Activated T-helper 17 cell treated with anti-CD3 and anti-CD28 coated beads, Interleukin-2, amount 50 U/mL, for 72 hours (primary cell): Measurements from ENCODE around the gene BRF1. TPM values are rescaled to one million over a fixed set of nuclear protein-coding genes. Genes with fewer than 3 reads are reported as not detected.
A peak's percentile ranks its signal among the peaks of the same experiment; 100 is the strongest.
"Not testable (repeated sequence)": the region's sequence is repeated elsewhere in the genome, so short reads cannot be mapped to it uniquely, and the experiment has no call there.

ENCODE experiments used
- ATAC-seq: fragments of 150-1000 bp; cut with Tn5 transposase; replicated peaks from 2 replicates; pipeline ENCODE4 v1.10.0; 2021; ENCODE audit warnings: mild to moderate bottlenecking, moderate library complexity
- H3K27ac Mint-ChIP-seq: one replicate; pipeline ENCODE4 v1.8.0; 2022; ENCODE audit warnings: mixed read lengths
- H3K27me3 Mint-ChIP-seq: one replicate; pipeline ENCODE4 v1.8.0; 2022; ENCODE audit warnings: mixed read lengths
- H3K36me3 Mint-ChIP-seq: one replicate; pipeline ENCODE4 v1.8.0; 2022; ENCODE audit warnings: low read depth, mild to moderate bottlenecking, mixed read lengths
- H3K4me1 Mint-ChIP-seq: one replicate; pipeline ENCODE4 v1.8.0; 2022; ENCODE audit warnings: mixed read lengths
- H3K4me3 Mint-ChIP-seq: one replicate; pipeline ENCODE4 v1.8.0; 2022; ENCODE audit warnings: mild to moderate bottlenecking, mixed read lengths
- H3K9me3 Mint-ChIP-seq: one replicate; pipeline ENCODE4 v1.8.0; 2022; ENCODE audit warnings: mixed read lengths
- total RNA-seq, 2 donors: library from RNA; stranded (reverse); gene quantifications; one replicate each; pipeline ENCODE4 v1.2.3, GENCODE V29; 2022

The BRF1 gene
- total RNA-seq, 2 donors from 2014 or later, result 28.6 to 35.1 TPM

- Mint-ChIP-seq H3K27ac (no peak overlapping the region), H3K4me3 (no peak overlapping the region), H3K27me3 (no peaks in the 10 kb centered on the region), H3K4me1 (peaks cover 17% of the 10 kb centered on the region), H3K36me3 (peaks cover 5% of the 10 kb centered on the region), H3K9me3 (no peaks in the 10 kb centered on the region)
- ATAC-seq, result no peak
Observed at GRCh38 chr14:105279642-105280361, 21.0 kb downstream of the BRF1 start.

- H3K27me3 Mint-ChIP-seq, H3K4me3 Mint-ChIP-seq, H3K9me3 Mint-ChIP-seq, ATAC-seq, H3K36me3 Mint-ChIP-seq, H3K4me1 Mint-ChIP-seq, H3K27ac Mint-ChIP-seq: not testable (repeated sequence)
Observed at GRCh38 chr14:105277448-105277847, 23.4 kb downstream of the BRF1 start.

- ATAC-seq, result no peak
- Mint-ChIP-seq H3K4me3 (no peak overlapping the region), H3K27ac (peak overlapping the region; percentile 68), H3K36me3 (no peaks in the 10 kb centered on the region), H3K4me1 (peaks cover 5% of the 10 kb centered on the region), H3K27me3 (no peaks in the 10 kb centered on the region), H3K9me3 (no peaks in the 10 kb centered on the region)
Observed at GRCh38 chr14:105275267-105275946, 25.4 kb downstream of the BRF1 start.

GRCh38 chr14:105274637-105275036, 26.2 kb downstream of the BRF1 start:
- no peaks in the 10 kb centered on the region for H3K9me3 Mint-ChIP-seq
- H3K4me1 Mint-ChIP-seq, result peaks cover 5% of the 10 kb centered on the region
- H3K27ac Mint-ChIP-seq, result no peak overlapping the region
- no peak for ATAC-seq
- no peak overlapping the region for H3K4me3 Mint-ChIP-seq
- no peaks in the 10 kb centered on the region for H3K36me3 Mint-ChIP-seq
- no peaks in the 10 kb centered on the region for H3K27me3 Mint-ChIP-seq

GRCh38 chr14:105273062-105273461, 27.7 kb downstream of the BRF1 start:
- no peaks in the 10 kb centered on the region for H3K9me3 Mint-ChIP-seq
- H3K4me1 Mint-ChIP-seq, result peaks cover 5% of the 10 kb centered on the region
- no peak for ATAC-seq
- H3K27ac Mint-ChIP-seq, result no peak overlapping the region
- no peaks in the 10 kb centered on the region for H3K36me3 Mint-ChIP-seq
- H3K27me3 Mint-ChIP-seq, result no peaks in the 10 kb centered on the region
- no peak overlapping the region for H3K4me3 Mint-ChIP-seq

GRCh38 chr14:105272623-105273022, 28.2 kb downstream of the BRF1 start:
- Mint-ChIP-seq H3K27me3 (no peaks in the 10 kb centered on the region), H3K36me3 (no peaks in the 10 kb centered on the region), H3K4me1 (peaks cover 5% of the 10 kb centered on the region), H3K4me3 (no peak overlapping the region), H3K27ac (no peak overlapping the region), H3K9me3 (no peaks in the 10 kb centered on the region)
- no peak for ATAC-seq

GRCh38 chr14:105271224-105271890, 29.4 kb downstream of the BRF1 start:
- Mint-ChIP-seq H3K4me1 (peaks cover 5% of the 10 kb centered on the region), H3K27ac (no peak overlapping the region), H3K9me3 (no peaks in the 10 kb centered on the region), H3K27me3 (no peaks in the 10 kb centered on the region), H3K36me3 (no peaks in the 10 kb centered on the region), H3K4me3 (no peak overlapping the region)
- ATAC-seq, result no peak

GRCh38 chr14:105269405-105269804, 31.4 kb downstream of the BRF1 start:
- no peak overlapping the region for H3K27ac Mint-ChIP-seq
- H3K4me3 Mint-ChIP-seq, result no peak overlapping the region
- no peaks in the 10 kb centered on the region for H3K9me3 Mint-ChIP-seq
- no peak for ATAC-seq
- H3K4me1 Mint-ChIP-seq, result peaks cover 5% of the 10 kb centered on the region
- no peaks in the 10 kb centered on the region for H3K27me3 Mint-ChIP-seq
- no peaks in the 10 kb centered on the region for H3K36me3 Mint-ChIP-seq

GRCh38 chr14:105268736-105269354, 32.0 kb downstream of the BRF1 start:
- Mint-ChIP-seq H3K27me3 (no peaks in the 10 kb centered on the region), H3K36me3 (peaks cover 5% of the 10 kb centered on the region), H3K27ac (peak overlapping the region; percentile 65), H3K4me3 (no peak overlapping the region), H3K4me1 (peaks cover 5% of the 10 kb centered on the region), H3K9me3 (no peaks in the 10 kb centered on the region)
- no peak for ATAC-seq

GRCh38 chr14:105267820-105268548, 32.8 kb downstream of the BRF1 start:
- Mint-ChIP-seq H3K27me3 (no peaks in the 10 kb centered on the region), H3K4me3 (no peak overlapping the region), H3K36me3 (peaks cover 8% of the 10 kb centered on the region), H3K27ac (no peak overlapping the region), H3K9me3 (no peaks in the 10 kb centered on the region), H3K4me1 (peaks cover 5% of the 10 kb centered on the region)
- ATAC-seq, result no peak

- no peak overlapping the region for H3K4me3 Mint-ChIP-seq
- ATAC-seq, result no peak
Observed at GRCh38 chr14:105261781-105262180, 39.0 kb downstream of the BRF1 start.

GRCh38 chr14:105260959-105261358, 39.8 kb downstream of the BRF1 start:
- H3K4me3 Mint-ChIP-seq, result no peak overlapping the region
- no peaks in the 10 kb centered on the region for H3K27me3 Mint-ChIP-seq
- ATAC-seq, result no peak
- H3K36me3 Mint-ChIP-seq, result peaks cover 8% of the 10 kb centered on the region
- no peaks in the 10 kb centered on the region for H3K4me1 Mint-ChIP-seq
- H3K27ac Mint-ChIP-seq, result no peak overlapping the region
- no peaks in the 10 kb centered on the region for H3K9me3 Mint-ChIP-seq

More at GRCh38 chr14:105261781-105262180, 39.0 kb downstream of the BRF1 start:
- no peaks in the 10 kb centered on the region for H3K4me1 Mint-ChIP-seq
- H3K27me3 Mint-ChIP-seq, result no peaks in the 10 kb centered on the region
- no peaks in the 10 kb centered on the region for H3K9me3 Mint-ChIP-seq
- peaks cover 8% of the 10 kb centered on the region for H3K36me3 Mint-ChIP-seq
- no peak overlapping the region for H3K27ac Mint-ChIP-seq

- Mint-ChIP-seq H3K4me1 (no peaks in the 10 kb centered on the region), H3K27ac (no peak overlapping the region), H3K9me3 (no peaks in the 10 kb centered on the region), H3K36me3 (peaks cover 7% of the 10 kb centered on the region), H3K27me3 (no peaks in the 10 kb centered on the region), H3K4me3 (no peak overlapping the region)
- no peak for ATAC-seq
Observed at GRCh38 chr14:105258846-105259245, 42.0 kb downstream of the BRF1 start.

GRCh38 chr14:105257464-105257863, 43.3 kb downstream of the BRF1 start:
- H3K4me1 Mint-ChIP-seq, result no peaks in the 10 kb centered on the region
- no peak for ATAC-seq

More at GRCh38 chr14:105257464-105257863, 43.3 kb downstream of the BRF1 start:
- H3K4me3 Mint-ChIP-seq, result no peak overlapping the region
- H3K27me3 Mint-ChIP-seq, result no peaks in the 10 kb centered on the region
- peaks cover 6% of the 10 kb centered on the region for H3K36me3 Mint-ChIP-seq
- no peaks in the 10 kb centered on the region for H3K9me3 Mint-ChIP-seq
- H3K27ac Mint-ChIP-seq, result peak overlapping the region; percentile 73
